ENCODE measurements around the gene PBX4.

The PBX4 gene

GRCh38 chr19:19654441-19654840 lies 36.0 kb upstream of the PBX4 start:
- TF ChIP-seq CTCF (IDR thresholded peaks at IDR 0.05; ENCODE audit: low read depth, low read length), result no peak
- no peak for DNase-seq (ENCODE audit: extremely low read depth, low read depth)

GRCh38 chr19:19653597-19654147 lies 35.2 kb upstream of the PBX4 start:
- no peak for TF ChIP-seq CTCF (IDR thresholded peaks at IDR 0.05; ENCODE audit: low read depth, low read length)

GRCh38 chr19:19652482-19653295 lies 34.2 kb upstream of the PBX4 start:
- no peak for DNase-seq (ENCODE audit: extremely low read depth, low read depth)
- TF ChIP-seq CTCF (IDR thresholded peaks at IDR 0.05; ENCODE audit: low read depth, low read length), result no peak

More at GRCh38 chr19:19653597-19654147, 35.2 kb upstream of the PBX4 start:
- DNase-seq (ENCODE audit: extremely low read depth, low read depth), result no peak

- TF ChIP-seq CTCF (IDR thresholded peaks at IDR 0.05; ENCODE audit: low read depth, low read length), result no peak
- no peak for DNase-seq (ENCODE audit: extremely low read depth, low read depth)
Measured at GRCh38 chr19:19651076-19651475, 32.6 kb upstream of the PBX4 start.

- DNase-seq (ENCODE audit: extremely low read depth, low read depth), result no peak
- TF ChIP-seq CTCF (IDR thresholded peaks at IDR 0.05; ENCODE audit: low read depth, low read length), result no peak
Measured at GRCh38 chr19:19650331-19650730, 31.8 kb upstream of the PBX4 start.

- DNase-seq (ENCODE audit: extremely low read depth, low read depth), result no peak
Measured at GRCh38 chr19:19649580-19649995, 31.1 kb upstream of the PBX4 start.

More at GRCh38 chr19:19649580-19649995, 31.1 kb upstream of the PBX4 start:
- TF ChIP-seq CTCF (IDR thresholded peaks at IDR 0.05; ENCODE audit: low read depth, low read length), result no peak

Measured in AG09319 (cell line).